HepG2 (cell line): ENCODE results near the gene MEGF6. TPM values are rescaled to one million over a fixed set of nuclear protein-coding genes. Genes with fewer than 3 reads are reported as not detected.

ENCODE experiments used
- FOXJ3 ChIP-seq: sonication (generic); formaldehyde crosslinking; IDR thresholded peaks from 2 replicates; pipeline ENCODE4 v1.4.0; 2020; ENCODE audit warnings: missing genetic modification reagents, mild to moderate bottlenecking, borderline replicate concordance
- KDM5B ChIP-seq: sonication (generic); formaldehyde crosslinking; IDR thresholded peaks from 2 replicates; pipeline ENCODE4 v1.4.0; 2020; ENCODE audit warnings: missing genetic modification reagents, mild to moderate bottlenecking, borderline replicate concordance
- MYC ChIP-seq: sonication (generic); formaldehyde crosslinking; IDR thresholded peaks from 2 replicates; pipeline ENCODE4 v1.9.0; 2021; ENCODE audit warnings: missing genetic modification reagents, borderline replicate concordance
- POLR2G ChIP-seq: fragments of 200-400 bp; formaldehyde crosslinking; IDR thresholded peaks from 2 replicates; pipeline ENCODE4 v1.6.1; 2018; ENCODE audit warnings: mild to moderate bottlenecking, low read depth, low read length, moderate library complexity
- TFDP2 ChIP-seq: sonication (generic); formaldehyde crosslinking; IDR thresholded peaks from 2 replicates; pipeline ENCODE4 v1.4.0; 2020; ENCODE audit warnings: missing genetic modification reagents
- YEATS4 ChIP-seq: sonication (generic); formaldehyde crosslinking; IDR thresholded peaks from 2 replicates; pipeline ENCODE4 v1.4.0; 2020; ENCODE audit warnings: missing genetic modification reagents, borderline replicate concordance
- ZBTB33 ChIP-seq: sonication (generic); formaldehyde crosslinking; IDR thresholded peaks from 2 replicates; pipeline ENCODE4 v1.4.0; 2020; ENCODE audit warnings: missing genetic modification reagents
- ZMYM3 ChIP-seq: sonication (generic); formaldehyde crosslinking; IDR thresholded peaks from 2 replicates; pipeline ENCODE4 v1.5.1; 2020; ENCODE audit warnings: mild to moderate bottlenecking, missing genetic modification reagents
- ZNF414 ChIP-seq: sonication (generic); formaldehyde crosslinking; IDR thresholded peaks from 2 replicates; pipeline ENCODE4 v1.5.0; 2020; ENCODE audit warnings: missing genetic modification reagents
- ZNF546 ChIP-seq: sonication (generic); formaldehyde crosslinking; conservative IDR thresholded peaks from 2 replicates; pipeline ENCODE4 v1.8.1; 2023; ENCODE audit warnings: mild to moderate bottlenecking, missing genetic modification reagents
- ZSCAN31 ChIP-seq: sonication (generic); formaldehyde crosslinking; IDR thresholded peaks from 2 replicates; pipeline ENCODE4 v1.5.0; 2020; ENCODE audit warnings: low read depth, mild to moderate bottlenecking, missing genetic modification reagents
- polyA plus RNA-seq, 8 experiments: library from polyadenylated mRNA; depleted of rRNA in 3 of 8; stranded (reverse) in 7 of 8; unstranded in 1 of 8; fragments of >200 nt; fragmentation: Illumina TruSeq in 4 of 8; extraction: Trizol in 4 of 8; gene quantifications; 2 replicates each; pipeline versions ENCODE4 v1.2.1 to v1.2.3, GENCODE V29; 2011 to 2016; ENCODE audit warnings: low read depth in 4 of 8, missing spikeins in 1 of 8, mixed read lengths in 1 of 8; ENCODE audit not compliant: insufficient read depth in 1 of 8
- total RNA-seq, 5 experiments: library from RNA; depleted of rRNA; stranded (reverse); fragments of >200 nt; fragmentation: Illumina TruSeq; extraction: Trizol; gene quantifications; 2 replicates each; pipeline ENCODE4 v1.2.3, GENCODE V29; 2016; ENCODE audit warnings: low read depth in 1 of 5

Gene MEGF6
- total and polyA plus RNA-seq, 2 of the 13 experiments (the other 11 are each of a cell fraction or from before 2014, with no cell fraction given) = 1.9 TPM

GRCh38 chr1:3455670-3456448, 155.4 kb downstream of the MEGF6 start (continued):
- no peak for TF ChIP-seq TFDP2
- TF ChIP-seq YEATS4 (CRISPR knock-in tag) = 0 out of 2 replicates have a peak, but pooled peaks have one; percentile 28
- TF ChIP-seq ZNF546 (CRISPR knock-in tag) = 0 out of 2 replicates have a peak, but pooled peaks have one; percentile 19
- peak; percentile 91 for TF ChIP-seq ZMYM3 (CRISPR knock-in tag)
- TF ChIP-seq ZNF414 (CRISPR knock-in tag) = peak; percentile 38; the same call in 1 of the 2 replicates
- TF ChIP-seq MYC (CRISPR knock-in tag) = 0 out of 2 replicates have a peak, but pooled peaks have one; percentile 27
- no peak for TF ChIP-seq KDM5B
- TF ChIP-seq POLR2G = peak; percentile 12
- TF ChIP-seq ZBTB33 (CRISPR knock-in tag) = no peak
- TF ChIP-seq ZSCAN31 (CRISPR knock-in tag) = no peak
- no peak for TF ChIP-seq FOXJ3 (CRISPR knock-in tag)
